HEK293T (cell line): ENCODE results near the gene DPP8.

Experiments
- ARNT ChIP-seq: fragments of 450-650 bp; IDR thresholded peaks from 2 replicates; pipeline ENCODE4 v1.6.1; 2017; ENCODE audit warnings: mild to moderate bottlenecking
- BHLHE40 ChIP-seq: fragments of 450-650 bp; IDR thresholded peaks from 2 replicates; pipeline ENCODE4 v1.6.1; 2016; ENCODE audit warnings: mild to moderate bottlenecking, moderate library complexity, borderline replicate concordance
- FOXA1 ChIP-seq: fragments of 450-650 bp; IDR thresholded peaks from 2 replicates; pipeline ENCODE4 v1.6.1; 2016; ENCODE audit warnings: mild to moderate bottlenecking
- FOXM1 ChIP-seq: fragments of 450-650 bp; IDR thresholded peaks from 2 replicates; pipeline ENCODE4 v1.6.1; 2017; ENCODE audit warnings: mild to moderate bottlenecking, borderline replicate concordance
- LEF1 ChIP-seq: fragments of 450-650 bp; IDR thresholded peaks from 2 replicates; pipeline ENCODE4 v1.6.1; 2017; ENCODE audit warnings: mild to moderate bottlenecking, borderline replicate concordance
- NFRKB ChIP-seq: fragments of 450-650 bp; IDR thresholded peaks from 2 replicates; pipeline ENCODE4 v1.6.1; 2016; ENCODE audit warnings: mild to moderate bottlenecking, moderate library complexity
- SP1 ChIP-seq: fragments of 450-650 bp; IDR thresholded peaks from 2 replicates; pipeline ENCODE4 v1.6.1; 2017
- SUZ12 ChIP-seq: fragments of 450-650 bp; IDR thresholded peaks from 2 replicates; pipeline ENCODE4 v1.6.1; 2016; ENCODE audit warnings: mild to moderate bottlenecking
- ZNF384 ChIP-seq: fragments of 450-650 bp; IDR thresholded peaks from 2 replicates; pipeline ENCODE4 v1.6.1; 2016

DNA sequence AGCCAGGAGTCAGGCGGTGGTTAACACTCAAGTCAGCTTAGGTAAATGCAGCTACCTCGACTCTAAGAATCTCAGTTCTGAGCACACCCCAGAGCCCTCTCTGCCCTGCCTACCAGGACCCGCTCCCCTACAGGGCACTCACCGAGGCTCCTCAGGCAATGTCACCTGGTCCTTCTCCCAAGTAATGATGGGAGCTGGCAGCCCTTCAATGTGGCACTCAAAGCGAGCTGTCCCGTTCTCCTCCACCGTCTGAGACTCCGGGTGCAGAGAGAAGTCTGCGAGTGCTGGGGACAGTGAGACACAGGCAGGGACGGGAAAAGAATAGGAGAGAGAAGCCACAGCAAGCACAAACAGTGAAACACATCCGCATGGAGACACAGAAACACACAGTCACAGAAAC, 107.5 kb downstream of the DPP8 start:
- TF ChIP-seq ARNT = no peak
- TF ChIP-seq BHLHE40 = no peak
- no peak for TF ChIP-seq SUZ12
- no peak for TF ChIP-seq SP1
- no peak for TF ChIP-seq FOXM1
- TF ChIP-seq LEF1 = no peak
- no peak for TF ChIP-seq FOXA1
- TF ChIP-seq ZNF384 = no peak
- TF ChIP-seq NFRKB = no peak
